NCI-H446 treated with DMSO at 0.1 percent for 48 hours (cell line): ENCODE measurements around the gene TF.

Source experiments
- DNase-seq: peaks from one replicate; lab custom pipeline; 2025; lab: John Stamatoyannopoulos, UW

Gene TF

DNA sequence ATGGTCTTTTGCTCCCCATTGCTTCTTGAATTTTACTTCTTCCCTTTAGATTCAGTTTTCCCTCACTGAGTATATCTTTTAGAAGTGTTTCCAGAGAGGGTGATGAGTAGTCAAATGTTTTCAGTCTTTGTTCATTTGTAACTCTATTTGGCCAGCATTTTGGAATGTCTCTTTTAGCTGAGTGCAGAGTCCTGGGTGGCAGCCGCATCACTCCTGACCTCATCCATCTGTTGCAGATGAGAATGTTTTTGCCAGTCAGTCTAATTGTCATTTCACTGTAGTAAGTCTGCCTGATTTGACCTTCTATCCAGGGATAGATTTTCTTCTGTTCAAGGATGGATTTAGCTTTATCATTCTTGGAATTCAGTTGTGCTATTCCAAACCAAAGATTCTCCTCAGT is 66.7 kb downstream of the TF start:
- no peak for DNase-seq

- DNase-seq: no peak
Measured at GRCh38 chr3:133815386-133815785, 69.2 kb downstream of the TF start.

DNA sequence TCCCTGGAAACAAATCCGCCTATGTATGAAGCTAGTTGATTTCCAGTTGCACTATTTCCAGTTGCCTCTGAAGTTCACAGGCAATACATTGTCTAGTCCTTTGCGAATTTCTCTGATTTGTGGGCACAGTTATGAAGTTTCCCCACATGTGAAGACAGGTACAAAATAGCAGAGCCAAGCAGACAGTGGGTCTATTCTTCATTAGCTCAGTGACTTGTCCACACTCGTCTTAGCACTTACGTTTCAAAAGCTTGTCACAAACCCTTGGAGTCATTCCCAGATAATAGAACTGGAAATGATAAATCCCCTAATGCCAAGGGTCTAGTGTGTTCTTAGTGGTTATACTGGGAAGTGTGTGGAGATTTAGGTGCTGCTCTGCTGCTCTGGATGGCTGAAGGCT is 73.9 kb downstream of the TF start:
- DNase-seq: no peak

- DNase-seq: no peak
Measured at GRCh38 chr3:133820889-133821675, 74.9 kb downstream of the TF start.

GRCh38 chr3:133821767-133822638 is 75.8 kb downstream of the TF start:
- no peak for DNase-seq

- no peak for DNase-seq
Measured at GRCh38 chr3:133824961-133825485, 78.8 kb downstream of the TF start.

DNA sequence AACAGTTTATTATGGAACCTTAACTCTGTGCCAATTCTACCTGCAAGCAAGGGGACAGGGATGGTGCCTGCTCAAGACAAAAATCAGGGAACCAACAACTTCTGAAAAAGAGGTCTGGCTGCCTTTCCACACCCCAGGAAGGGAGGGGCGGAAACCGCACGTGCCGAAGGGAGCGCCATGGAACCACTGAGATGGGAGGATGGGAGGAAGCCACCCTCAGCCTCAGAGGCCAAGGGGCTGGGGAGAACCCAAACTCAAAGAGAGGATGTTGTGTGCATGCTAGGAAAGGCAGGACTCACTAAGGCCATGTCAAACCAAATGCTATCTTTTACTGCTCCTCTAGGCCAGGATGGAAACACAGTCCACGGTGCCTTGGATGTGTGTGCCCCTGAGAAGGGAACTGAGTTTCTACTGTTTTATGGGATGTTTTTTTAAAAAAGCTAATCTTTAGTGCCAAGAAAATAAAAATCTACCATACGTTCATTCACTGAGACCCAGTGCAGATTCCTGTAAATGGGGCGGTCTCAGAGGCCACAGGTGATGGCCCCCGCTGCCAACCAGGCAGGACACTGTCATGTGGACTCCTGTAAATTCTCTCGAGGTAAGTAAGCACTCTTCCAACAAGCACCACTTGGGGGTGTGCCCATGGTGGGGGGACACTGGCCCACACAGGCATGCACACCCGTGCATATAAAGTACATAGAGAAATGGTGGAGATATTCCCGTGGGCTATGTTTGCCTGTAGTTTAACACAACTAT is 80.0 kb downstream of the TF start:
- DNase-seq: no peak

DNA sequence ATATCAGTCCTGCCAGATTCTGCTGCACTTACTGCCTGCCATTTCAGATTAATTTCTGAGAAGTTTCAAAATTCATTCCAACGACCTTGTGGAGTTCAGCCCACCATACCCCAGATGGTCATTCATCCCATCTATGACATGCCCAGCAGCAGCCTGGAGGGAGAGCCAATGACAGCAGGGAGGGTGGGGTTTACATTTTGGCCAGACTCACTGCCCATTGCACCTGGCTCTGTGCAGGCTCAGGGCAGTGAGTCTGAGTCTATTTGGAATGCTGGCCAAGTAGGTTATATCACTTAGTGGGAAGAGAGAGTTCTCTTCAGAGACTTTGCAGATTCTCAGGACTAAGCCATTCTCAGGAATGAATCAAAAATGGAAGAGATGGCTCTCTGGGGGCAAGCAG is 80.9 kb downstream of the TF start:
- peak; percentile 26 for DNase-seq

DNA sequence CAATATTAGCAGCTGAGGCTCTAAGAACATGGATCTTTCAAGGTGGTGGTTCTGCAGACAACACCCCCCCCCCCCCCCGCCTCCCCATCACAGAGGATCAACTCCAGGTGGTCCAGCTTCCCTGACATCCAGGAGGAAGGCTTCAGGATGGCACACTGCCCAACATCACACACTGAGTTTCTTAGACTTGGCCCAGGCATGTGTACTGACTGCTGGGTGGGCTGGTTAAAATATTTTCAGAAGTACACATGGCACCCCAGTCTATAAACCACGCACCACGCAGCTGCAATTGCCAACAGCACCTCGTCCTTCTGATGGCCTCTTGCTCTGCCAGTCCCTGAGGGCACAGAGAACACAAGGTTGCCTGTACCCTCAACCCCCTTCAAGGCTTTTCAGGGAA is 81.5 kb downstream of the TF start:
- DNase-seq: no peak

DNA sequence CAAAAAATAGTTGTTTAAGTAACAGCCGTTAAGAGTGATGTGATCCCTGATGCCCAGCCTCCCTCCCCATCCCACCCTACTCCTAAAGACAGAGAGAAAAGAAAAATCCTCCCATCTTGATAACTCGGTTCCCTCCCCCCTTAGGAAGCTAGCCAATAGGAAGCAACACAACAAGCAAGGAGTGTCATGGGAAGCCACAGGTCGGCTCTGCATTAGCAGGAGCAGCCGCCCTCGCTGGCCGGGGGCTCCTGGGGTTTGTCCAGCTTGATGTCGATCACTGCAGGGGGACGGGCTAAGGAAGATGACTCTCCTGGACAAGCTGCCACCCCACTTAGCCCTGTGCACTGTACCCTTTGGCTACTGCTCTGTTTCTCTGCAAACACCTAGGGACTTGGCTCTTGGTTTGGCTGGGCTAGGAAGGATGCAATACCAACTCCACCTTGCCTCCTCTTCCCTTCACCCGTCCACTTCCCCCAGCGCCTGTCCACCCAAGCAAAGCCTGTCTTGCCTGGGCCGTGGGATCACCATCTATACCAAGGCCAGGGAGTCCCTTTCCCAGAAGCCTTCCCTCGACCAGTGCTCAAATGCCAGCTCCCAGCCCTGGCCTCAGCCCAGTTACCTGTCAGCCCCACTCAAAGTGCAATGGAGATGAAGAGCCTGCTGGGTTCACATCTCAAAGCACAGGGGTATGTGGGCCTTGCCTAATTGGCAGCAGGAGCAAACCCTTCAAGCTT is 82.5 kb downstream of the TF start:
- peak; percentile 6 for DNase-seq

DNA sequence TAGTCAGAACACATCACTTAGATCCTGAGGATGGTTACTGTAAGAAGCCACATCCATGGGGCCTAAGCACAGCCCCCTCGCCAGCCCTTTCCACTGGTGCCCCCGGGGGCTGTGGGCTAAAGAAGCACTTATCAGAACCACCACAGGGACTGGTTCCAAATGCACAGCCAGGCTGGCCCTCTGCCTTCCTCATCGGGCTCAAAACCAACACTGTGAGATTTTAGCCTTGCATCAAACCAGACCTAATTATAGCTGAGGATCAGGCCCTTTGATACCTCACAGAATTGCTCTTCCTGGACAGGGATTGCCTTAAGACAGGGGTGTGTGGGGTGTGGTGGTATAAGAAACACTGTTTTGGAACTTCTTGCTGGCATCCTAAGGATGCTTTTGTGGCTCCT is 83.1 kb downstream of the TF start:
- no peak for DNase-seq

DNA sequence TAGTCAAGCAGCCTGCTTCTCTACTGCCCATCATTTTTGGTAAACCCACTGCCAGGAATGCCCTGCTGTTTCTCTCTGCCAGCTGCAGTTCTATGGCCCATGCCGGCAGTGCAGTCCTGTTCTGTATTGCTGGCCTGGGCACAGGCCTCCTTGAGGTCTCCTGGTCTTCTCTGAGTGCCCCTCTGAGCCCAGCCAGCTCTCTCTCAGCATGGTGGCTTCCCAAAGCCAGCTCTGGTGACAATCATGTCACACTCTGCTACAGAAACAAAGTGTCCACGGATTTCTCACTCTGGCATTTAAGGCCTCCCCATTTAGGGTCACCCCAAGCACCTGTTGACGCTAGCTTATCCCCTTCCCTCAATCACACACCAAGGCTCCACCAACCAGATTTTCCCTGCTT is 83.9 kb downstream of the TF start:
- no peak for DNase-seq

GRCh38 chr3:133831966-133832801 is 86.0 kb downstream of the TF start:
- no peak for DNase-seq

- DNase-seq: no peak
Measured at GRCh38 chr3:133832802-133833144, 86.6 kb downstream of the TF start.

- no peak for DNase-seq
Measured at GRCh38 chr3:133833267-133833666, 87.1 kb downstream of the TF start.

DNA sequence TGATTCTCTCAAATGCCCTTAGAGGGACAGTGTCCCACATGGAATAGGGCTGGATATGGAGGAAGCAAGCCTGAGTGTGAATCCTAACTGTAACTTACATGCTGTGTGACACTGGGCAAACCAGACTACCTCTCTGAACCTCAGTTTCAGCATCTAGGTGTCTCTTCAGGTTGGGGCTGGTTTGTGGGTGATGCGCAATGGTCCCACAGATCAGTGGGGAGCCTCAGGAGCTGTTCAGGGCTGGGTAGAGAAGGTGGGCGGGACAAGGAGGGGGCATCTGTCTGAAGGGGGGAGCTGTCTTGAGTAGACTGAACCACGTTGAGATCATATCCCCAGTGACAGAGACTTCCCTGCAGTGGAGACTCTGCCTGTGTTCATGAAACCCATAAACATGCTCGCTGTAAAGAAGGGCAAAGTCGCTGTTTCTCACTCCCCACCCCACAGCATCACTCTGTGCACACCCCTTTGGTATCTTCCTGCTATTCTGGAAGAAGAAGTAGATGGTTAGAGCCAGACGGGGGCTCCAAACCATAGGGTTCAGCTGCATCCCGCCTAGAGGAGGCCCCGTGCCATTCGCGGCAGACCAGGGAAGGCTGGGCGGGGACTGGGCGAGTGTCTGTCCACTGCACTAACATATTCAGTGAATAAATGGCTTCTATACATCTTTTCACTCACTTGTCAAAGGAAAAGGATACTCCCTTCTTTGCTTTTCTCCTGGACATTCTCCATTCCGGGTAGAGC is 87.9 kb downstream of the TF start:
- no peak for DNase-seq

- DNase-seq: no peak
Measured at GRCh38 chr3:133834621-133835417, 88.6 kb downstream of the TF start.

DNA sequence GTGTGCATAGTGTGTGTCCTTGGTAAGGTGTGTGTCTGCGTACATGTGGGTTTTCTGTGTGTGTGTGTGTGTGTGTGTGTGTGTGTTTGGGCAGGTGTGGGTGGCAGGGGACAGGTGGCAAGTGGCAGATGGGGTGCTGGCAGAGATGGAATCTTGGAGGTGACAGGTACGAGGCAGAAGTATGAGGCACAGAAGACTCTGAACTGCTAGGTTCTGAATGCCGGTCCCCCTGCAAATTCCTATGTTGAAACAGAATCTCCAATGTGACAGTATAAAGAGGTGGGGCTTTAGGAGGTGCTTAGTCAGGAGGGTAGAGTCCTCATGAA is 89.2 kb downstream of the TF start:
- DNase-seq: no peak

DNA sequence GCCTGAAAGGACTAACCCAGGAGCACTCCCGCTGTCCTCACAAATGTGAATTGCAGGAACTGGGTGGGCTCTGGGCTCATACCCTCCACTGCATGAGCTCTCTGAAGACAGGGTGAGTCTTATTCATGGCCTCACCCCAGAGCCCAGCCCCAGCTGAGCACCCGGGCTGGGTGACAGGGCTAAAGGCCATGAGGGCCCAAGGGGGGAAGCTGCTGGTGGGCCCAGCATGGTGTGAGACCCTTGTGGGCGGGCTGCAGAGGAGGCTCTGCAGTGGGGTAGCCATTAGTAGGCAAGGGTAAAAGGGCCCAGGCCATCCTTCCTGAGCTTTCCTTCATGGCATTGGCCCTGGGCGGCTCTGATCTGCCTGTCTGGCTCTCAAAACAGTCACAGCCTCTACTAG is 89.8 kb downstream of the TF start:
- no peak for DNase-seq
